HG02870 (cell line): ENCODE results near the gene SFXN4.

Source experiments
- ATAC-seq: cut with Tn5 transposase; IDR thresholded peaks from one replicate; pipeline ENCODE4 v1.9.1; 2021; ENCODE audit warnings: mild to moderate bottlenecking, moderate library complexity; ENCODE audit not compliant: unreplicated experiment

The SFXN4 gene

GRCh38 chr10:119165171-119166117, at the start of gene SFXN4:
Gene SFXN4, minus strand, starts transcription at chr10:119165714. Its CDS starts 67 bp downstream, at chr10:119165647.
- ATAC-seq: peak; percentile 80

- no peak for ATAC-seq
These were observed 46.3 kb upstream of the SFXN4 start for GRCh38 chr10:119211625-119212441.

GRCh38 chr10:119211176-119211575, 45.7 kb upstream of the SFXN4 start:
- ATAC-seq: no peak

GRCh38 chr10:119210633-119211032, 45.1 kb upstream of the SFXN4 start:
- no peak for ATAC-seq

DNA sequence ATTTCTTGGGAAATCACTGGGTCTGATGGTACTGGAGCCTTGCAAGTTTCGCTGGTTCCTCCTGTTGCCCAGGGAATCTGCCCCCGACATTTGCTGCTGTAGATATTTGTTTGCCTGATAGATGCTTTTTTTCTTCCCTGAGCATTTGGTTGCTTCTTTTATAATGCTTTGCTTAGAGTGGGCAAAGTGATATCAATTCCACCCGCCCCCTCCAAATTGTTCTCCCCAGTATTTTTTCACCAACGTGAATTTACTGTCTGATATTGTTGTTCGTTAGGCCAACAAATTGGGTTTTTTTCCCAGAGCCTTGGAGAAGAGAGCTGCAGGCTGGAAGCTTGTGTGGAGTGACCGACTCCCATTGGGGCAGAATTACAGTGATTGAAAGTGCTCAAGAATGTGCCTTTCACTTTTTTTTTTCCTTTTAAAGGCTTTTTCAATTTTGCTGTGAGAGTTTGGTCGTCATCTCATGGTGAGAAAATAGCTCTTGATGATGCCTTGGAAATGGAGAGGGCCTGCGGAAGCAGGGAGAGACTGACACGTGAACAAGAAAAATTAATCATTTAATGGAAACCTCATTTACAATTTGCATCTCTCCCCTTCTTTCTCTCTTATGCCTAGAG, 44.3 kb upstream of the SFXN4 start:
- ATAC-seq: no peak

DNA sequence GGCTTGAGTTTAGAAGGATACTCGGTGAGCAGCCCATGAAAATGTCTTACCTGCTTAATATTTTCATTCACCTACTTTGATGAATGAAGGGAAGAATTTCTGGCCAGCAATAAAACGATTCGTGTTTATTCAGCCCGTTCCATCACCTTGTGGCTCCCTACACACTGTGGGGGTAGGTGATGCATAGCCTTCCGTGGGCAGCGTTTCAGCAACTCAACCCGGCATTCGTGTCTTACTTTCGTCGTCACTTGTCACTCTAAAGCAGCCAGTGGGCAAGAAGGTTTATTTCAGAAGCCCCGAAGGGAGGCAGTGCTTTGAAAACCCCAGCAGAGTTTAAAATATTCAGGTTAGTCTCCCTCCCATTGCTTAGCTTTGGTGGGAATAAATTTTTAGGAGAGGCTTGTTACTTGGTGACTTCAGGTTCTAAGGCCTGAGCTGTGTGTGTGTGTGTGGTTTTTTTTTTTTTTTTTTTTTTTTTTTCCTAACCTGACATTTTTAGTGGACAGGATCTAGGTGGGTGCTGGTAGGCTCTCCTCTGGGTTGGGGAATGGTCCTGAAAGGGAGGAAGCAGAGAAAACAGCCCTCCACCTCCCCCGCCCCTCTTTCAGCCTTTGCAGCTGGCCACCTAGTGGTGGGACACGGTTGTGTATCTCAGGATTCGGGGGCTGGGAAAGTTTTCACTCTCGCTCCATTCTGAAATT, 43.7 kb upstream of the SFXN4 start:
- no peak for ATAC-seq

GRCh38 chr10:119208553-119208940, 43.0 kb upstream of the SFXN4 start:
- ATAC-seq: no peak

GRCh38 chr10:119207713-119208552, 42.4 kb upstream of the SFXN4 start:
- peak; percentile 5 for ATAC-seq

DNA sequence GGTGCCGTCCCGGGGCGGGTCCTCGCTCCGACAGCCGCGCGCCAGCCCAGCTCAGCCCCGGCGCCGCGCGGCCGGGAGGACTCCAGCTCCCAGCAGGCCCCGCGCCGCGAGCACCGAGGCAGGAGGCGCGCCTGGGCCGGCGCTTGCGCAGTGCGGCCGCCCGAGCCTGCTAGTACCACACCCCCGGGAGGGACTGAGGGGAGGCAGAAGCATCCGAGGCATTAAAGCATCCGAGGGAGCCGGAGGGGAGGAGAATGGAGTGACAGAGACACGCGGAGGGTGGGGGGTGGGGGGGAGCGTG, 41.8 kb upstream of the SFXN4 start, which contains the start of gene GRK5:
GRK5 (plus strand) TSS at position 206 of the 301 bp plus-strand sequence. CDS start 347 bp downstream, outside the sequence.
- peak; percentile 63 for ATAC-seq

DNA sequence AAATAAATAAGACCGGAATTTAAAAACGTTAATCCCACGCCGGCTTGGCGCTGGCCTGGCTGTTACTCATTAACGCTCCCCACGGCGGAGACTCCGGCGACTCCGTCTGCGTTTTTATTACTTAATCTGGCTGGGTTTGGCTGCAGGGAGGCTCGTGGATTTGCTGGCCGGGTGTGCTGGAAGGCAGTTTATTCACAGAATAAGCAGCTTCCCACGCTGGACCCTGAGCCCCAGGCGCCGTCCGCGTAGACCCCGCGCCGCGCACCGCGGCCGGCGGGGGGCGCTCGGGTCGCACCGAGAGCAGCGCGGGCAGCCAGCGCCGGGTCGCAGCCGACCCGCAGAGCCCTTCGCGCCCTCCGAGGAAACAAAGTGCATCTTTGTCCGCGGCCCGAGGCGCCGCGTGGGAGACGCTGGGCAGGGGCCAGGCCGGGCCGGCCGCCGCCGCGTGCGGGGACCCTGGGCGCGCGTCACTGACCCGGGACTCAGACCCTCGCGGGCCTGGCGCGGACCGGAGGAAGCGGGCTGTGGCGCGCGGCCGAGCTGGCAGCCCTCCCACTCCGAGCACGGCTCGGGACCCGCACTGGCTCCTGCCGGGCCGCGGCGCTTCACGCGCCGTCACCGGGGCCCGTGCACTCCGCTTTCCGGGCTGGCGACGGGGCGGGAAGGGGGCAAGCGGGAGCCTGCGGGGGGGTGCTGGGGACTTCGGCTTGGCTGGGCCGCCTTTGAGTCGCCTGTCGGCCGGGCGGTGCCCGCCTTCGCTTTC, 41.3 kb upstream of the SFXN4 start:
- peak; percentile 53 for ATAC-seq

DNA sequence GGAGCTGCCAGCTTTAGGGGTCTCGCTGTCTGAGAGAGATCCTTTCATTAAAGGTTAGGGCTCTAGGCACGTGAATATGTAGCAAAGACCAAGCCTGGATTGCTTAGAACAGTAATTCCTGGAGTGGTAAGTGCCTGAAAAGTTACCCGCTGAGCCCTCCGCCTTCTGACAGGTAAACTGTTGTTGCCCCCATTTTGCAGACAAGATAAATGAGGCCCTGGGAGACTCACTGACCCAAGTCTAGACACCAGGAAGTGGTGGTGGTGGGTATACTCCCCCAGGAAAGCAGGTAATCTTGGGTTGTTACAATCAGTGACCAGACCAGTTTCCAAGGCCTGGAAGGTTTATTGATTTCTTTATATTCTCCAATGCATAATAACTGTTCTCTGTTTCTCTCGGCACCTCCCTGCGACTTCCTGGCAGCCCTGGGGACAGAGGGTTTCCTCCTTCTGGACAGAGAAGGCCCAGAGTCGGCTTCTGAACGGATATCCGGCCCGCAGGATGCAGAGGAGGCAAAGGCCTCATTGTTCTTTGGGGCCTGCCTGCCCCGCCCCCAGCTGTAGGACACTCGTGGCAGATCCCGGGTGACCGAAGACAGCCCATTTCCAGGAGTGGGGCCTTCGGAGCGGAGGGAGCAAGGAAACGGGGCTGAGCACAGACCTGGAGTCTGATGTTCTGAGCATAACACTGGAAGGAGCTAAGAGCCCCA, 40.5 kb upstream of the SFXN4 start:
- no peak for ATAC-seq

- no peak for ATAC-seq
These were observed 37.5 kb upstream of the SFXN4 start for GRCh38 chr10:119203006-119203405.

GRCh38 chr10:119201233-119201632, 35.7 kb upstream of the SFXN4 start:
- no peak for ATAC-seq

GRCh38 chr10:119199231-119199992, 33.9 kb upstream of the SFXN4 start:
- ATAC-seq: no peak

- no peak for ATAC-seq
These were observed 32.9 kb upstream of the SFXN4 start for GRCh38 chr10:119198438-119198837.

GRCh38 chr10:119197921-119198320, 32.4 kb upstream of the SFXN4 start:
- no peak for ATAC-seq

- ATAC-seq: no peak
These were observed 26.4 kb upstream of the SFXN4 start for GRCh38 chr10:119191881-119192280.
